Peyer's patch (tissue), 4 donors: ENCODE measurements around the gene ACOX3.

Source experiments
- POLR2A ChIP-seq, 2 donors: fragments of 450-650 bp; IDR thresholded peaks; one replicate each; pipeline ENCODE4 v1.5.1; 2017; ENCODE audit warnings: antibody characterized with exemption in 2 of 2, mild to moderate bottlenecking in 2 of 2, moderate library complexity in 2 of 2
- TF ChIP-seq, protein P1 (sequence below), 6 experiments: fragments of 450-650 bp in 4 of 6; fragments of 200-600 bp in 2 of 6; sonication (generic) in 1 of 6; IDR thresholded peaks; one replicate each; pipeline ENCODE4 v1.5.1; 2017 to 2019; ENCODE audit warnings: antibody characterized with exemption in 6 of 6, mild to moderate bottlenecking in 3 of 6, moderate library complexity in 1 of 6

DNA sequence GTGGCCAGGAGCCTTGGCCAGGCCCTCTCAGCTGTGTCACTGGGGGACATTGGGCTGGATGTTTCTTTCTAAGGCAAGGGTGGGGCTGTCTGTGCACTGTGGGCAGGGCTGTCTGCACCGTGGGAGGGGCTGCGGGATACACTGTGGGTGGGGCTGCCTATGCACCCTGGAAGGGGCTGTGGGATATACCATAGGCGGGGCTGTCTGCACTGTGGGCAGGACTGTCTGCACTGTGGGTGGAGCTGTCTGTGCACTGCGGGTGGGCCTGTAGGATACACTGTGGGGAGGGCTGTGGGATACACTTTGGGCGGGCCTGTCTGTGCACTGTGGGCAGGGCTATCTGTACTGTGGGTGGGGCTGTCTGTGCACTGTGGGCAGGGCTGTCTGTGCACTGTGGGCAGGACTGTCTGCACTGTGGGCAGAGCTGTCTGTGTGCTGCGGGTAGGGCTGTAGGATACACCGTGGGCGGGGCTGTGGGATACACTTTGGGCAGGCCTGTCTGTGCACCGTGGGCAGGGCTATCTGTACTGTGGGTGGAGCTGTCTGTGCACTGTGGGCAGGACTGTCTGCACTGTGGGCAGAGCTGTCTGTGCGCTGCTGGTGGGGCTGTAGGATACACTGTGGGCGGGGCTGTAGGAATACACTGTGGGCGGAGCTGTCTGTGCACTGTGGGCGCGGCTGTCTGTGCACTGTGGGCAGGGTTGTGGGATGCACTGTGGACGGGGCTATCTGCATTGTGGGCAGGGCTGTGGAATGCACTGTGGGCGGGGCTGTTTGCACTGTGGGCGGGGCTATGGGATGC lies 31.1 kb downstream of the ACOX3 start:
- TF ChIP-seq, protein P1, sequence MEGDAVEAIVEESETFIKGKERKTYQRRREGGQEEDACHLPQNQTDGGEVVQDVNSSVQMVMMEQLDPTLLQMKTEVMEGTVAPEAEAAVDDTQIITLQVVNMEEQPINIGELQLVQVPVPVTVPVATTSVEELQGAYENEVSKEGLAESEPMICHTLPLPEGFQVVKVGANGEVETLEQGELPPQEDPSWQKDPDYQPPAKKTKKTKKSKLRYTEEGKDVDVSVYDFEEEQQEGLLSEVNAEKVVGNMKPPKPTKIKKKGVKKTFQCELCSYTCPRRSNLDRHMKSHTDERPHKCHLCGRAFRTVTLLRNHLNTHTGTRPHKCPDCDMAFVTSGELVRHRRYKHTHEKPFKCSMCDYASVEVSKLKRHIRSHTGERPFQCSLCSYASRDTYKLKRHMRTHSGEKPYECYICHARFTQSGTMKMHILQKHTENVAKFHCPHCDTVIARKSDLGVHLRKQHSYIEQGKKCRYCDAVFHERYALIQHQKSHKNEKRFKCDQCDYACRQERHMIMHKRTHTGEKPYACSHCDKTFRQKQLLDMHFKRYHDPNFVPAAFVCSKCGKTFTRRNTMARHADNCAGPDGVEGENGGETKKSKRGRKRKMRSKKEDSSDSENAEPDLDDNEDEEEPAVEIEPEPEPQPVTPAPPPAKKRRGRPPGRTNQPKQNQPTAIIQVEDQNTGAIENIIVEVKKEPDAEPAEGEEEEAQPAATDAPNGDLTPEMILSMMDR (IDR thresholded peaks at IDR 0.05), result no peak
- no peak for TF ChIP-seq POLR2A (IDR thresholded peaks at IDR 0.05)
